ENCODE measurements around the gene CLMP.

DNA sequence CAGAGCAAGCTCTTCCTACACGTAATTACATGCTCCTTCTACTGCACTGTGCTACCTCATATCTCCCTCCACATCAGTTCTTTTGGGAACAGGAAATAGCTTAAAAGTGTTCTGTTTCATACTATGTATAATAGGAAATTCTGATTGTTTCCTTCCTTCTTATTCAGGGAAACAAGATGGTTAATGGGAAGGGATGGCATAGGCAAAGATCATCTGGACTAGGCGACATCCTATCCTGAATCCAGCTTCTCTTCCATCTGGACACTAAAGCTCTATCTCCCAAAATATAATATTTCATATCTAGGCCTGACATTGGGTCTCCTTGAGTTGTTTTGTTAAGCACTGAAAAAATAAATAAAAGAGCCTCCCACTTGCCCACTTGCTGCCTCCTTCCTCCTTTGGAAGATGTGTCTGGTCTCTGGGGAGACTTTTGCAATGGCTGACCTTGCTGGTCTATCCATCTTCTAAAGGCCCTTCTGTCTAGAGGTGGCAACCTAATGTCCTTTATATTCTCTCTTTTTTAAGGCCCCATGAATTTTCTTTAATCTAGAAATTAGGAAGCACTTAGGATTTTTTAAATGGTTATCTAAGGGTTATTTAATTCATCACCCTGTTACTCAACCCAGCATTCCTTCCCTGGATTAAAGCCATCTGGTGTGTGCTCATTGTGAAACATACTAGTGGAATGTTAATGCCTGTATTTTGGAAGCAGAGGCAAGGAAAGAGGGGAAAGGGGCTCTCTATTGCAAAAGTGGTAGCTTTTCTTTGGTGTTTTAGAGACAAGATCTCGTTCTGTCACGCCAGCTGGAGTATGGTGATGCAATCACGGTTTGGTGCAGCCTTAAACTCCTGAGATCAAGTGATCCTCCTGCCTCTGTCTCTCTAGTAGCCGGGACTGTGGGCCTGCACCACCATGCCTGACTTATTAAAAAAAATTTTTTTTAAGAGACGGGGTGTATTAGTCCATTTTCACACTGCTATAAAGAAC, 20.6 kb downstream of the CLMP start:
- TF ChIP-seq USF1 (IDR thresholded peaks at IDR 0.05) (no peak), CEBPB (IDR thresholded peaks at IDR 0.05) (no peak), EP300 (IDR thresholded peaks at IDR 0.05; ENCODE audit: borderline replicate concordance) (no peak), TAF1 (IDR thresholded peaks at IDR 0.05; ENCODE audit: low read depth) (no peak), MAX (IDR thresholded peaks at IDR 0.05) (no peak), CREB1 (IDR thresholded peaks at IDR 0.05; ENCODE audit: low read depth) (no peak), EGR1 (IDR thresholded peaks at IDR 0.05) (no peak), NFIC (IDR thresholded peaks at IDR 0.05) (no peak), YY1 (IDR thresholded peaks at IDR 0.05; ENCODE audit: low read depth) (no peak), RAD21 (IDR thresholded peaks at IDR 0.05; ENCODE audit: low read depth) (no peak)
